ENCODE results near the gene PDE1A.

DNA sequence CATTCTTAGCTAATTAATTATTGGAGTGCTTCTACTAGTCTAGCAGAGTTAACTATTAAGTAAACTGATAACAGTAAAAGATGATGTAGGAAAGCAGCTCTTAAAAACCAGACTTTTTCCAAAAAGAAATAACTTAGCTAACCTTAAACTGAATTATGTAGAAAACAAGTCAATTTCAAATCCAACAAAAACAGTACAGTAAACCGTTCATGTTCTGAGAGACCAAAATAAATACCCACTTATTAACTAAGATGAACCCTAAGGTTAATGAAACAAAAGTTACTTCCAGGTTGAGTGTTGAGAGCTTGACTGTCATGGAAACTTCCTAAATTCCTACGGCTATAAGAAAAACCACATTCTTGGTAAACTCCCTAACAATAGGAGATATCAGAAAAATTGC, 260.0 kb downstream of the PDE1A start:
- TF ChIP-seq, protein P1, sequence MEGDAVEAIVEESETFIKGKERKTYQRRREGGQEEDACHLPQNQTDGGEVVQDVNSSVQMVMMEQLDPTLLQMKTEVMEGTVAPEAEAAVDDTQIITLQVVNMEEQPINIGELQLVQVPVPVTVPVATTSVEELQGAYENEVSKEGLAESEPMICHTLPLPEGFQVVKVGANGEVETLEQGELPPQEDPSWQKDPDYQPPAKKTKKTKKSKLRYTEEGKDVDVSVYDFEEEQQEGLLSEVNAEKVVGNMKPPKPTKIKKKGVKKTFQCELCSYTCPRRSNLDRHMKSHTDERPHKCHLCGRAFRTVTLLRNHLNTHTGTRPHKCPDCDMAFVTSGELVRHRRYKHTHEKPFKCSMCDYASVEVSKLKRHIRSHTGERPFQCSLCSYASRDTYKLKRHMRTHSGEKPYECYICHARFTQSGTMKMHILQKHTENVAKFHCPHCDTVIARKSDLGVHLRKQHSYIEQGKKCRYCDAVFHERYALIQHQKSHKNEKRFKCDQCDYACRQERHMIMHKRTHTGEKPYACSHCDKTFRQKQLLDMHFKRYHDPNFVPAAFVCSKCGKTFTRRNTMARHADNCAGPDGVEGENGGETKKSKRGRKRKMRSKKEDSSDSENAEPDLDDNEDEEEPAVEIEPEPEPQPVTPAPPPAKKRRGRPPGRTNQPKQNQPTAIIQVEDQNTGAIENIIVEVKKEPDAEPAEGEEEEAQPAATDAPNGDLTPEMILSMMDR (IDR thresholded peaks at IDR 0.05): no peak
- TF ChIP-seq POLR2A (IDR thresholded peaks at IDR 0.05): no peak

Data from esophagus squamous epithelium (tissue), 4 donors.